AG08396 (cell line): Measurements from ENCODE around the gene H2AZ1.

Experiments used
- DNase-seq: peaks from one replicate; pipeline ENCODE4 v3.0.0; 2012; ENCODE audit warnings: low spot score, mixed read lengths

H2AZ1 gene

DNA sequence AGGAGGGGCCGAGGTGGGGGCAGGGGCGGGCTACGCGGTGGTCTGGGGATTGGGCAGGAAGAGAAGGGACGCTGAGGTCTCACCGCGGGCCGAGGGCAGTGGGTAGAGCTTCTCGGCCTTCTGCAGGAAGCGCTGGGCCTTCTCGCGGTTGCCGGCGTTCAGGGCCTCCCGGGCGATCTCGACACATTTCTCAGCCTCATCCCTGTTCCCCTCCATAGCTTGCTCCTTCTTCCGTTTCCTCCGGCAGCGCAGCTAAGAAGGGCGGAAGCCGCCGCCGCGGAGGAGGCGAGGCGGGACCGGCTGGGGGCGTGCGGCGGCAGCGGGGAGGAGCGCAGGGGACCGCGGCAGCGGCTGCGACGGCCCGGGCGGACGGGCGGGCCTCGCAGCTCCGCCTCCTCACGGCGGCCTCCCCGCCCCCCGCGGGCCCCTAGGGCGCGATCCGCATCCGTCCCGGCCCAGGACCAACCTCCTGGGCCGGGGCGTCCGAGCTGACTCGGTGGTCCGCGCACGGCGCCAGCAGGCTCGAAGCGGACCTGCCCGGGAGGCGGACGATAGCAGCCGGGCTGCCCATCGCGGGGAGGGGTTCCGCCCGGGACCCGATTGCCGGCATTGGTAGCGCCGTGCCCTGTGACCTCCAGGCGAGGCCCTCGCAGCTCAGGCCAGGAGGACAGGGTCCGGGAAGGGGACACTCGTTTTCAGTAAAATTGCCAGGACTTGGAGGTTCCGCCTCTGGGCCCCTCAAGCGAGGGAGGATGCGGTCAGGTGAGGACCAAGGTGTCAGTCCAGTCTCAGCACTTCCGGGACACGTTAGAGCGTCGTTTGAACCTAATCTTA, 3.5 kb downstream of the H2AZ1 start, which contains the start of gene DNAJB14:
Gene DNAJB14, minus strand, starts transcription at position 263 of the 834 bp plus-strand sequence. Its CDS starts 47 bp downstream, at position 216.
- peak; percentile 88 for DNase-seq

DNA sequence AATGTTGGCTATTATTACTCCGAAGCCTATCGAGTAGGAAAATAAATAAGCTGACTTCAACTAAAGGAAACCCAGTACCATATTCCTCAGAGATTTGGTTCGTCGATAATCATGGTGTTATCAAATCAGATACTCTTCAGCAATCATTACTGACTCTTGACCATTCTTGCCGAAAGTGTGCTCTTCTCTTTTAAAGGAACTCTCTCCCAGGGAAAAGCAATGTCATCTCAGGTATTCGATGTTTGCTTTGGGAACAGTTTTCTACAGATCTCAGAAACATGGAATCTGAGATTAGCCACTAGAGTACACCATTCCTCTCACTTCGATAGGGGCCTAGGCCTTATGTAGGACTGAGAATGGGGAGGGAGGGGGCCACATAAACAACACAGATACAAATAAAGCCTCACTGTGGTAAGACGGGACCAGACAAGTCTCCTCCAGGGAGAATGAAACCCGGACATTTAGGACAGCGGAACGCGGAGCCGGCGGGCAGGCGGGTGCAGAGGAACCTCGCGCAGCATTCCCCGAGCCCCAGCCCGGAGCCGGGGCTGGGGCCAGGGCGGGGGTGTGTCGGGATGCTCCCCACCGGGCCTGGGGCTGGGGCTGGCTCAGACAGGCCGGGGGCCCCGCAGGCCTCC, 4.2 kb downstream of the H2AZ1 start:
- peak; percentile 47 for DNase-seq

DNA sequence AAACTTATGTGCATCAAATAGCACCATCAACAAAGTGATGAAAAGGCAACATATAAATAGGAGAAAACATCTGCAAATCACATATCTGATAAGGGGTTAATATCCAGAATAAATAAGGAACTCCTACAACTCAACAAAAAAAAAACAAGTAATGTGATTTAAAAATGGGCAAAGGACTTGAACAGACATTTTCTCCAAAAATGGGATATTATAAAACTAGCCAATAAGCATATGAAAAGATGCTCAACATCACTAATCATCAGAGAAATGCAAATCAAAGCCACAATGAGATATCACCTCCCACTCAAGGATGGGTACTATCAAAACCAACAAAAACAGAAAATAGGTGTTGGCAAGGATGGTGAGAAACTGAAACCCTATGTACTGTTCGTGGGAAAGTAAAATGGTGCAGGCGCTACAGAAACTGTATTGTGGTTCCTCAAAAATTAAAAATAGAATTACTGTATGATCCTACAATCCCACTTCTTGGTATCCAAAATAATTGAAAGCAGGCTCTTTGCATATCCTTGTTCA, 6.1 kb downstream of the H2AZ1 start:
- DNase-seq, result no peak

DNA sequence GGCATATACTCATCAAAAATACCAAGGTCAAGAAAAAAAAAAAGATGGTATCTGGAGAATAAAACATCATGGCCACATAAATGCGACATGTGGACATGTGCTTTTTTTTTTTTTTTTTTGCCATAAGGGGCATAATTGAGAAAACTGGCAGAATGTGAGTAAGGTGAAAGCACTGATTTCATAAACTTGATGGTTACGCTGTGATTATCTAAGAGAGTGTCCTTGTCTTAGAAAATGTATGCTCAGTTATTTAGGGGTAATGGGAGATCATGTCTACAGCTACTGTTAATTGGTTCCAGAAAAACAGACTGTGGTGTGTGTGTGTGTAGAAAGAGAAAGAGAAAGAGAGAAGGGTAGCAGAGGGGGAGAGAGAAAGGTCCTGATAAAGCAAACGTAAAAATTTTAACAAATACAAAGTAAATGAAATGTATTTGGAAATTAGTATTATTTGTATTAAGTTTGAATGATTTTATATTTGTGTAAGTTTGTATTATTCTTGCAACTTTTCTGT, 11.8 kb downstream of the H2AZ1 start:
- DNase-seq, result no peak

DNA sequence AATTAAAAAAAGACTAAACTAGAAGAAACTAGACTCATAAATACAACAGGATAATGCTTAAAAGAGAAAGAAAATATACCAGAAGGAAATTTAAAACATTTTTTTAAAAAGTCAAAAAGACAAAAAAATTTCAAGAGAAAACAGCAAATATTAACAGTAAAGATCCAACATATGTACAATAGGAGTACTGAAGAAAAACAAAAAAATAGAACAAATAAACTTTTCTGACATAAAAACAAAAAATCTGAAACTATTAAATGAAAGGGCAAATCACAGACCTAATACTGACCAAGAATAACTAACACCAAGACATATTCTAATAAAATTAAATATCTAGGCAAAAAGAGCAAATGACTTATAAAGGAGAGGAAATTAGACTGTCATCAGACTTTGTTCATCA, 15.2 kb downstream of the H2AZ1 start:
- DNase-seq, result no peak

DNA sequence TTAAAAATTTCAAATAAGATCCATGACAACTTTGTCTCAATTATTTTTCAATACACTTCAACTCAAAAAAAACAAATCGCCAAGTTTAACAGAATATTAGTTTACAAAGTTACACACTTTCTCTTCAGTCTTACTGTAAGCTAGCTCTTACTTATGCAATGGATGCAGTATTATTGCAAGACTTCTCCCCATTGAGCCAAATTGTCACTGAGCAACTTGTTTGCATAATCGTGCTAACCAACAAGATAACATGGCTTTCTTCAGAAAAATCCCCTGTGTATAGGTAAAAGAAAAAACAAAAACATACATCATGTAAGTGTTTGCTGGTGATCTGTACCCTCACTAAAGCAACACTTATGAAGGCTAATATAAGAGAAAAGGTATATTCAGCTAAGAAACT, 22.5 kb downstream of the H2AZ1 start:
- DNase-seq, result no peak

DNA sequence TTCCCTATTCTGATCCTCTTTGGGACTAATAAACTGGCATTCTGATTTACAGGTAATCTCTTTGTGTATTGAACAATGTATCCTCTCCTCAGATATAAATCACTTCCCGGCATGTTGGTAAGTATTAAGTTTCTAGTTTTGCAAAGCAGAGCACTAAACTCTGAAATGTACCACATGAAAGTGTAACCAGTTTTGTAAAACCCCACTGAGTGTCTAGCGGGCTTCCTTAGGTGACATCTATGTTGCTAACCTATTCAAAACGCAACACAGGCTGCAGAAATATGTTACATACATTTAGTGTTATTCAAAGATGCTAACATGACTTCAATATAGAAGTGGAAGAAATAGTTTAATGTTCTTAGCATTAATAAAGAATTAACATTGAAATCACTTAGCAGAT, 28.9 kb downstream of the H2AZ1 start:
- no peak for DNase-seq

DNA sequence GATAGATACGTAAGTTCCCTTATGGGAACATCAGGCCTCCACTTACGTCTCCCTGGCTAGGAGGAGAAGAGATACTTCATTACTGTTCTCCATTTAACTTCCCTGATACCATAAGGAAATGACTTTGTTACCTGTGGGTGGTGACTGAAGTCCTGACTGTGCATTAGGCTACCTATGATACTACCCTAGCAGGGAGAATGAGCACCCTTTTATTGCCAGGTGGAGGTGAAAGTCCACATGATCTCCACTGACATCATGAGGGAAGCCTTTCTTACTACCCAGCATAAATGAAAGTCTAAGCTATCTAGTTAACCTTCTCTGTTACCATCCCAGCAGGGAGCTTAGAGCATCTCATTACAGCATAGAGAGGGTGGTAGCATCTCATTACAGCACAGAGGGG, 31.4 kb downstream of the H2AZ1 start:
- no peak for DNase-seq

DNA sequence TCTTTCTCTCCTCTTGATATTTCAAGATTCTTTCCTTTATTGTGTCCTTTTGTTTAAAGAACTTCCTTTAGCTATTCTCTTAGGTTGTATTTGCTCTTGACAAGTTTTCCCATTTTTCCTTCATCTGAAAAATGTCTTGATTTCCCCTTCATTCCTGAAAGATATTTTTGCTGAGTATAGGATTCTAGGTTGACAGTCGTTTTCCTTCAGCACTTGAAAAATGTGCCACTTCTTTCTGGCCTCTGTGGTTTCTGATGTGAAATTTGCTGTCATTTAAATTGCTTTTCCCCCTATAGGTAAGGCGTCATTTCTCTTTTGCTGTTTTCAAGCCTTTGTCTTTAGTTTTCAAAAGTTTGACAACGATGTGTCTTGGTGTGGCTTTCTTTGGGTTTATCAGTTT, 32.5 kb downstream of the H2AZ1 start:
- no peak for DNase-seq

DNA sequence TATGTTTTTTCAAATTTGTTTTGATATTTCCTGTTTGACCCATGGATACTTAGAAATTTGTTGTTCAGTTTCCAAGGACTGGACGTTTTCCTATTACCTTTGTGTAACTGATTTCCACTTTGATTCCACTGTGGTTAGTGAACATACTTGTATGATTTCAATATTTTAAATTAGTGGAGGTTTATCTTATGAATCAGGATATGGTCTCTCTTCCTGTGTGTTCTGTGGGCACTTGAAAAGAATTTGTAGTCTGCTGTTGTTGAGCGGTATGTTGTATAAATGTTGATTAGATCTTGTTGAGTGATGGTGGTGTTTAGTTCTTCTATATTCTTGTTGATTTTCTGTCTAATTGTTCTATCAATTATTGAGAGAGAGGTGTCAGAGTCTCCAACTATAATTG, 34.6 kb downstream of the H2AZ1 start:
- DNase-seq, result no peak
